Glomerular endothelial cell (primary cell): ENCODE results near the gene USP24. TPM values are rescaled to one million over a fixed set of nuclear protein-coding genes. Genes with fewer than 3 reads are reported as not detected.
A peak's percentile ranks its signal among the peaks of the same experiment; 100 is the strongest.

Source experiments
- DNase-seq: peaks from one replicate; pipeline ENCODE4 v3.0.0-alpha.2; 2011; ENCODE audit warnings: low read depth, low spot score; ENCODE audit errors: extremely low read depth
- total RNA-seq: library from RNA; depleted of rRNA; stranded (reverse); fragments of >200 nt; gene quantifications from 2 replicates; pipeline ENCODE4 v1.2.3, GENCODE V29; 2015

The USP24 gene, protein sequence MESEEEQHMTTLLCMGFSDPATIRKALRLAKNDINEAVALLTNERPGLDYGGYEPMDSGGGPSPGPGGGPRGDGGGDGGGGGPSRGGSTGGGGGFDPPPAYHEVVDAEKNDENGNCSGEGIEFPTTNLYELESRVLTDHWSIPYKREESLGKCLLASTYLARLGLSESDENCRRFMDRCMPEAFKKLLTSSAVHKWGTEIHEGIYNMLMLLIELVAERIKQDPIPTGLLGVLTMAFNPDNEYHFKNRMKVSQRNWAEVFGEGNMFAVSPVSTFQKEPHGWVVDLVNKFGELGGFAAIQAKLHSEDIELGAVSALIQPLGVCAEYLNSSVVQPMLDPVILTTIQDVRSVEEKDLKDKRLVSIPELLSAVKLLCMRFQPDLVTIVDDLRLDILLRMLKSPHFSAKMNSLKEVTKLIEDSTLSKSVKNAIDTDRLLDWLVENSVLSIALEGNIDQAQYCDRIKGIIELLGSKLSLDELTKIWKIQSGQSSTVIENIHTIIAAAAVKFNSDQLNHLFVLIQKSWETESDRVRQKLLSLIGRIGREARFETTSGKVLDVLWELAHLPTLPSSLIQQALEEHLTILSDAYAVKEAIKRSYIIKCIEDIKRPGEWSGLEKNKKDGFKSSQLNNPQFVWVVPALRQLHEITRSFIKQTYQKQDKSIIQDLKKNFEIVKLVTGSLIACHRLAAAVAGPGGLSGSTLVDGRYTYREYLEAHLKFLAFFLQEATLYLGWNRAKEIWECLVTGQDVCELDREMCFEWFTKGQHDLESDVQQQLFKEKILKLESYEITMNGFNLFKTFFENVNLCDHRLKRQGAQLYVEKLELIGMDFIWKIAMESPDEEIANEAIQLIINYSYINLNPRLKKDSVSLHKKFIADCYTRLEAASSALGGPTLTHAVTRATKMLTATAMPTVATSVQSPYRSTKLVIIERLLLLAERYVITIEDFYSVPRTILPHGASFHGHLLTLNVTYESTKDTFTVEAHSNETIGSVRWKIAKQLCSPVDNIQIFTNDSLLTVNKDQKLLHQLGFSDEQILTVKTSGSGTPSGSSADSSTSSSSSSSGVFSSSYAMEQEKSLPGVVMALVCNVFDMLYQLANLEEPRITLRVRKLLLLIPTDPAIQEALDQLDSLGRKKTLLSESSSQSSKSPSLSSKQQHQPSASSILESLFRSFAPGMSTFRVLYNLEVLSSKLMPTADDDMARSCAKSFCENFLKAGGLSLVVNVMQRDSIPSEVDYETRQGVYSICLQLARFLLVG (N-terminal part only)
- total RNA-seq, result 23.5 and 28.2 TPM in 2 replicates

- no peak for DNase-seq
These were observed at the start of gene USP24 for GRCh38 chr1:55215194-55216021. USP24 (minus strand) TSS chr1:55215364; CDS start chr1:55215113, 251 bp downstream.

DNA sequence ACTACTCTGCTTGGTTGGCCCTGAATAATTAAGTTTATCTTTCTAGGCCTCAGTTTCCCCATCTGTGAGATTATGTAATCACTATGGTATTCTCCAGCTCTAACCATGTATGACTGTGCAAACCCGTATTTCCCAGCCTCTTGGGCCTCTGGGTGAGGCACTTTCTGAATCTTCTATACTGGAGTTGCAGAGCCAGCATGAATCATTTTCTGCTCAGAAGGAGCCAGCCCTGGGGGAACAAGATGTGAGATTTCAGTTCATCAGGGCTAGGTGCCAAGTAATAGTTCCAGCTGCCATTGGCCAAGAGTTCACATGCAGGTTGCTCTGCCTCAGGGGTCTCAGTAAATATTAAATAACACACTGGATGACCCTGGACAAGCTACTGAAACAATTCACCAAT, 47.7 kb upstream of the USP24 start:
- DNase-seq, result no peak

GRCh38 chr1:55259911-55260609, 44.9 kb upstream of the USP24 start:
- no peak for DNase-seq

- DNase-seq, result no peak
These were observed 42.8 kb upstream of the USP24 start for GRCh38 chr1:55257958-55258357.

- no peak for DNase-seq
These were observed 40.7 kb upstream of the USP24 start for GRCh38 chr1:55255901-55256300.

GRCh38 chr1:55252942-55253589, 37.9 kb upstream of the USP24 start:
- no peak for DNase-seq

- no peak for DNase-seq
These were observed 35.4 kb upstream of the USP24 start for GRCh38 chr1:55250399-55251075.

DNA sequence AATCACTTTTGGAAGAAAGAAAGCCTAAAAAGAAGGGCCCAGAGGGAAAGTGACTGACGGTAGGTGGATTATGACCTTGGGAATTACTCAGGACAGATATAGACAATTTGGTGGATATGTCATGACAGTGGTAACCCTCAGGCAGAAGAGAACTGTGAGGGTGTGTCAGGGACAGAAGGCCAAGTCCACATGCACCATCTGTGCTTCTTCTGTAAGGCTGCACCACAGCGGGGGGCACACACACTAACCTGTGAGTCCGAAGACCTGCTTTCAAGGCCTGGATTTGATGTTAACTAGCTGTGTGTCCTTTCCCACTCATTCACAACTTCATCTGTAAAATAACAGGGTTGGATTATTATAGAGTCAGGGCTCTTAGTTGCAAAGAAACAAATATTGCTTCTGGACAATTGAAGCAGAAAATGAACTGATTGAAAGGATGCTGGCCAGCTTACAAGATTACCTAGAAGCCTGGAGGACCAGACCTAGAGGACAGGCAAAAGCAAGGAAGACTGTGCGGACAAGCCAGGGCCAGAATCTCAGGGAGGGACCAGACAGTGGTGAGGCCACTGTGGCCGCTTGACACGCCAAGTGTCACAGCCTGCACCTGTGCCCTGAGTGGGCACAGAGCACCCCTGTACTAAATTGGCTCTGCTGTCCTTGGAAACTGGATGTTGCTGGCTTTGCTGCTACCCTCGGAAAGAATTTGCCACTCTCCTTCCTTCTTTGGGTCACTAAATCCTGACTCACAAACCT, 34.7 kb upstream of the USP24 start:
- no peak for DNase-seq

- DNase-seq, result no peak
These were observed 31.7 kb upstream of the USP24 start for GRCh38 chr1:55246896-55247295.

- DNase-seq, result no peak
These were observed 31.2 kb upstream of the USP24 start for GRCh38 chr1:55246331-55246730.

- no peak for DNase-seq
These were observed 30.6 kb upstream of the USP24 start for GRCh38 chr1:55245781-55246180.

DNA sequence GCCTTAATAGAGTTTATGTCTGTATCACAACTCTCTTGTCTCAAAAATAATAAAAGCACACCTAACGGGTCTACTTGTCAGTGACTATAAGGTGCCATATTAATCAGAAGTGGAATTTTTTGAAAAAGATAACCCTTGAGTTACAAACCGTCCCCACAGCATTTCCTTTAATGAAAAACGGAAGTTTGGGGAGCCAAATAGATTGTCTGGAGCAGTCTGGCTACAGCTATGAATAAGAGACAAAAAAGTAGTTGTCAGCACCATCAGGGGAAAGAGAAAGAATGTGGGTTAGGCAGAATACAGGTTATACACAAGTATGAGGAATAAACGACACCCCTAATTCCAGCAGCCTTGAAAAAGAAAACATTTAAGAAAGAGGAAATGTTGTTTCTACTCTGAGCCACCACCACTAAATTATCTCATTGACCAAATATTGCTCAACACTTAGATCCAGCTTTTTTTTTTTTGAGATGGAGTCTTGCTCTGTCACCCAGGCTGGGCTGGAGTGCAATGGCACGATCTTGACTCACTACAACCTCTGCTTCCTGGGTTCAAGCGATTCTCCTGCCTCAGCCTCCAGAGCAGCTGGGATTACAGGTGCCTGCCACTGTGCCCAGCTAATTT, 29.4 kb upstream of the USP24 start:
- no peak for DNase-seq

DNA sequence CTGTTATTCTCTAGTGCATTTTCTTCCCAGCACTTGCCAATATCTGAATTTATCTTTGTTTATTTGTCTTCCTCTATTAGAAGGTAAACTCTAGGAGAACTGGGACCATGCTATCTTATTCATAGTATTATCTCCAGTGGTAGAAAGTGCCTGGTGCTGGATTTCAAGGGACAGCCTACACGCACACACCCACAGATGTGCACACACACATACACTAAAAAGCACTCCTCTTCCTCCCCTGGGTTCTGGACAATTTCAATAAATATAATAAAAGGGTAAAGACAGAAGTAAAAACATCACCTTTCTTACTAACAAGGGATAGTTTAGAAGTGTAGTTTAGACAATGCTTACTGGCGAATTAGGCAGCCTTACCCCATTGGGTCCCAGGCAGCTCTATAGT, 28.5 kb upstream of the USP24 start:
- DNase-seq, result no peak

DNA sequence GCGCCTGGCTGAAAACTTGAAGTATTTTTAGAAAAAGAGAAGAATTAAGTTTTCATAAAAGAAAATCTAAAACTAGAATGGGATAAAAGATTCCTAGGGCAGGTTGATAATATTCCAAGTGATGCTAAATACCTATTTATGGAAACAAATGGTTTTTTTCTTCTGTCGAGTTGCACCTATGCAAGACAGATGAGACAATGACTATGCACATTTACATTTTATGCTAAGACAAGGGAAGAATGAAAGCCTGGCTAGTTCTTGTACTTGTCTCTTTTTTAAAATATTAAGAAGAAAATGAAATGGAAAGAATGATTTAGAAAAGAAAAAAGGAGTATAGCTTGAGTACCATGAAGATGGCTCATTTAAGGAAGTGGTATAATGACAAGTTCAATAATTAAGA, 24.4 kb upstream of the USP24 start:
- no peak for DNase-seq

DNA sequence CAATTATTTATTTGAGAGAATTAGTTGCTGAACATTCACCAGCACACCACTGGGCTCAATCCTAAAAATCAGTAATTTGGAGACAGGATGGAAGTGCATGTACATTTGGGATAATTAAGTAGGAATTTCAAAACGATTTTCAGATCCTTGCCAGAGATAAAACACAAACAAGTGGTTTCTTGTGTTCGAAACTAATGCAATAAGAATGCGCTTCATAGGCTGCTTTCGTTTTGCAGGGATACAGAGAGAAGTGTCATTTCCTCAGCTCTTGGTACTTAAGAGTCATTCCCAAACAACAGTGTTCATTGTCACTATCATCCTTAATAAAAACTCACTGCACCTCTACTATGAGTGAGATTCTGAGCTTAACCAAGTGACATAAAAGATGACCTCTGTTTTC, 20.6 kb upstream of the USP24 start:
- peak; percentile 9 for DNase-seq

- no peak for DNase-seq
These were observed 18.9 kb upstream of the USP24 start for GRCh38 chr1:55234016-55234415.

DNA sequence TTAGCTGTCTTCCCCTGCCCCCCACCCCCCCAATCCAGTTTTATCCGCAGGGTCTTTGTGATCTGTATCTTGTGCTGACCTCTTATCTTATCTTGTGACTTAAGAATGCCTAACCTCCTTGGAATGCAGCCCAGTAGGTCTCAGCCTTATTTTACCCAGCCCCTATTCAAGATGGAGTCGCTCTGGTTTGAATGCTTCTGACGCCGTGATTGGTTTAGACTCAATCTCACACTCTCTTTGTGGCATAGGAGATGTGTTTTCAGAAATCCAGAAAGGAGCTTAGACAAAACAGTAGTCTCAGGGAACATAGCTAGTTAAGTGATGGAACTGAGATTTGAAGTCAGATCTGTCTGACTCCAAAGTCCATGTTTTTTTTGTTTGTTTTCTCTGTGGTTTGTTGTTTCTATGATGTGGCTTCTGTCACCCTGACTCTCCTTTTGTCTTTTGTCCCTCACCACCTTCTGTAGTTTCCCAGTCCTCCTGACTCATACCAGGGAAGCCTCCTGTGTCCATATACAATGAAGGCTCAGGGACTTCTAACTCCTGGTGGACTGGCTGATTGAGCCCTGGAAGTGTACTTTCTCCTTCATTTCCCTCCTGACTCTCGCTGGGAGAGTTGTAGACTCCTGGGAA, 18.1 kb upstream of the USP24 start:
- DNase-seq, result no peak
